ENCODE data around the gene ZNF609.

The ZNF609 gene

GRCh38 chr15:64530472-64530871, 70.1 kb downstream of the ZNF609 start:
- no peaks in the 10 kb centered on the region for H3K9me3 ChIP-seq (ENCODE audit: insufficient read depth, low read depth, low read length)
- H3K9ac ChIP-seq (ENCODE audit: low read depth, low read length): no peak overlapping the region
- H3K27ac ChIP-seq (ENCODE audit: low read length): no peak overlapping the region
- no peaks in the 10 kb centered on the region for H3K4me1 ChIP-seq (ENCODE audit: insufficient read depth, low read length)
- H3K36me3 ChIP-seq (ENCODE audit: insufficient read depth, low read depth, low read length): no peaks in the 10 kb centered on the region
- no peaks in the 10 kb centered on the region for H3K27me3 ChIP-seq (ENCODE audit: insufficient read depth, low read length)
- H3K4me3 ChIP-seq (ENCODE audit: low read length): no peak overlapping the region

DNA sequence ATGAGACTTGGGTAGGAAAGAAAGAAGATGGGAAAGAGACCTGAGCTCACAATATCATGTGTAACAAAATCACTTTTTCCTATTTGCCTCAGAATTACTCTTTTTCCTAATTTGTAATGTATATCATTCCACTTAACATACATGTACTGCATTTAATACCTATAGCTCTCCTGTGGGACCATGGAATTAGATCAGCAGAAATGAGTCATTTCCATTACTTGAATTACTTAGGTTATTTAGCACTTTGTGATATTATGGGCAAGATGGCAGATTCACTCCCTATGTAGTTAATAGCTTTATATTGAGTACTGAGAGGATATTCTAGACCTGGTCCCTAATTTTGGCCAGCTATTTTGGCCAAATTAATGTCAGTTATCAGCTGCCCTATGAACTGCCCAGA, 70.5 kb downstream of the ZNF609 start:
- H3K4me3 ChIP-seq (ENCODE audit: low read length): no peak overlapping the region
- H3K9me3 ChIP-seq (ENCODE audit: insufficient read depth, low read depth, low read length): no peaks in the 10 kb centered on the region
- H3K27me3 ChIP-seq (ENCODE audit: insufficient read depth, low read length): no peaks in the 10 kb centered on the region
- H3K4me1 ChIP-seq (ENCODE audit: insufficient read depth, low read length): no peaks in the 10 kb centered on the region
- no peak overlapping the region for H3K9ac ChIP-seq (ENCODE audit: low read depth, low read length)
- H3K36me3 ChIP-seq (ENCODE audit: insufficient read depth, low read depth, low read length): no peaks in the 10 kb centered on the region
- H3K27ac ChIP-seq (ENCODE audit: low read length): no peak overlapping the region

DNA sequence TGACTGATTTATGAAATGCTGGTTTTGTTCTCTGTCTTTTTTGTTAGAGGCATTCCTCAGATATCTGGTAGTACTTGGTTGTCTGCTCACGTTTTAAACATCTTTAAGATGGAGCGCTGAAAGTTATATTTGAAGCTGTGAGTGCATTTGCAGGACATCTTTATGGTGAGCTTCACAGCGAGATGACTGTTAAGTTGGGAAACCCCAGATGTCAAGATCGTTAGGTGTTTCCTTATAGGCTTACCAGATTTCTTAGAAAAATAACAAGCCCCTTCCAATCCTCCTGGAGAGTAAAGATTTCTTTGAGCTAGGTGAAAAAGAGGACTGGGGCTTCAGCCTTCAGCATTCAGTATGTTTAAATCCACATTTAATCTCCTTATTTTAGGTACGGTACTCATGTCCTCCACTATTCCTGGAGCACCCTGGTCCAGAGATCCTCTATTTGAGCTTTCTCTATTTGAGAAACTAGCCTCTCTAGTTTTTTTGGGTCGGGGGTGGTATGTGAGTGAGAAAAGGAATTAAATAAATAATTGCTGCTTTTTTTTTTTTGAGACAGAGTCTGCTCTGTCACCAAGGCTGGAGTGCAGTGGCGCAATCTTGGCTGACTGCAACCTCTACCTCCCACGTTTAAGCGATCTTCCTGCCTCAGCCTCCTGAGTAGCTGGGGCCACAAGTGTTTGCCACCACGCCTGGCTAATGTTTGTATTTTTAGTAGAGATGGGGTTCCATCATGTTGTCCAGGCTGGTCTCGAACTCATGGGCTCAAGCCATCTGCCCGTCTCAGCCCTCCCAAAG, 72.3 kb downstream of the ZNF609 start:
- H3K4me3 ChIP-seq (ENCODE audit: low read length): no peak overlapping the region
- no peaks in the 10 kb centered on the region for H3K9me3 ChIP-seq (ENCODE audit: insufficient read depth, low read depth, low read length)
- no peaks in the 10 kb centered on the region for H3K27me3 ChIP-seq (ENCODE audit: insufficient read depth, low read length)
- no peaks in the 10 kb centered on the region for H3K36me3 ChIP-seq (ENCODE audit: insufficient read depth, low read depth, low read length)
- H3K9ac ChIP-seq (ENCODE audit: low read depth, low read length): no peak overlapping the region
- H3K27ac ChIP-seq (ENCODE audit: low read length): no peak overlapping the region
- H3K4me1 ChIP-seq (ENCODE audit: insufficient read depth, low read length): no peaks in the 10 kb centered on the region

- no peak overlapping the region for H3K4me3 ChIP-seq (ENCODE audit: low read length)
- H3K9me3 ChIP-seq (ENCODE audit: insufficient read depth, low read depth, low read length): no peaks in the 10 kb centered on the region
- H3K4me1 ChIP-seq (ENCODE audit: insufficient read depth, low read length): no peaks in the 10 kb centered on the region
- no peaks in the 10 kb centered on the region for H3K36me3 ChIP-seq (ENCODE audit: insufficient read depth, low read depth, low read length)
- no peaks in the 10 kb centered on the region for H3K27me3 ChIP-seq (ENCODE audit: insufficient read depth, low read length)
- no peak overlapping the region for H3K9ac ChIP-seq (ENCODE audit: low read depth, low read length)
- H3K27ac ChIP-seq (ENCODE audit: low read length): no peak overlapping the region
These were observed 75.3 kb downstream of the ZNF609 start for GRCh38 chr15:64535460-64536243.

DNA sequence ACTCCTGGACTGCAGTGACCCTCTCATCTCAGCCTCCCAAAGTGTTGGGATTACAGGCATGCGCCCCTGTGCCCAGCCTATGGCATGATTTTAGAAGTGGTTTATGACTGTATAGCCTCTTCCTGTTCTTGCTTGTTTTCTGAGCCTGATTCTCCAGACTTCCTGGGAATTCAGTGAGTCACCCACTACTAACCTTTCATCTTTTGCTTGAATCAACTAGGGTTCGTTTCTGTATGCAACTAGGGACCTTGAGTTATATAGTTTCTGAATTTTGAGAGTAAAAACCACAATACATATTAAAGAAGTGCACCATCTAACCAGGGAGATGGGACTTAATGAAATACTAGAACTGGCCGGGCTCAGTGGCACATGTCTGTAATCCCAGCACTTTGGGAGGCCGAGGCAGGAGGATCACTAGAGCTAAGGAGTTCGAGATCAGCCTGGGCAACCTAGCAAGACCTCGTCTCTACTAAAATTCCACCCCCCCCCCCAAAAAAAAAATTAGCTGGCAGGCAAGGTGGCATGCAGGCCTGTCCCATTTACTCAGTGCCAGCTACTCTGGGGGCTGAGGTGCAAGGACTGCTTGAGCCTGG, 76.0 kb downstream of the ZNF609 start:
- H3K4me3 ChIP-seq (ENCODE audit: low read length): no peak overlapping the region
- no peaks in the 10 kb centered on the region for H3K9me3 ChIP-seq (ENCODE audit: insufficient read depth, low read depth, low read length)
- H3K9ac ChIP-seq (ENCODE audit: low read depth, low read length): no peak overlapping the region
- H3K27ac ChIP-seq (ENCODE audit: low read length): no peak overlapping the region
- H3K4me1 ChIP-seq (ENCODE audit: insufficient read depth, low read length): no peaks in the 10 kb centered on the region
- no peaks in the 10 kb centered on the region for H3K36me3 ChIP-seq (ENCODE audit: insufficient read depth, low read depth, low read length)
- no peaks in the 10 kb centered on the region for H3K27me3 ChIP-seq (ENCODE audit: insufficient read depth, low read length)

DNA sequence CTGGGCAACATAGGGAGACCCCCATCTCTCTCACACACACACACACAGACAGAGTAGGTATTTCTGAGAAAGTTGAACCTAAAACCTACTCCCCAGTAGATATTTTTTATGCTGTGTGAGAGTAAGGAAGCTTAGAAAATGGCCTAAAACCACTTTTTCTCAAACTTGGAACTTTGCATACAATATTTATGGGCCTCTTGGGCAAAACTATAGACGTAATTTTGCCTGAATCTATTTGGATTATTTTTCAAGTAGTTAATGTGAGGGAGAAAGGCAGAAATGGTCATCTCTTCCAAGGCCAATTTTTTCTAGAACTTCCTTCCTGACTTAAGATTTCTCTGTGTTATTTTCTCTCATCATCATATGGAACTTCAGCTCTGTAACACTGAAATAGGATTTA, 81.7 kb downstream of the ZNF609 start:
- H3K27ac ChIP-seq (ENCODE audit: low read length): no peak overlapping the region
- no peaks in the 10 kb centered on the region for H3K27me3 ChIP-seq (ENCODE audit: insufficient read depth, low read length)
- no peak overlapping the region; the same call in 1 of the 2 replicates for H3K9ac ChIP-seq (ENCODE audit: low read depth, low read length)
- no peaks in the 10 kb centered on the region for H3K36me3 ChIP-seq (ENCODE audit: insufficient read depth, low read depth, low read length)
- H3K4me1 ChIP-seq (ENCODE audit: insufficient read depth, low read length): no peaks in the 10 kb centered on the region
- no peak overlapping the region for H3K4me3 ChIP-seq (ENCODE audit: low read length)
- H3K9me3 ChIP-seq (ENCODE audit: insufficient read depth, low read depth, low read length): no peaks in the 10 kb centered on the region

- Histone ChIP-seq H3K27ac (ENCODE audit: low read length) (no peak overlapping the region), H3K36me3 (ENCODE audit: insufficient read depth, low read depth, low read length) (no peaks in the 10 kb centered on the region), H3K9me3 (ENCODE audit: insufficient read depth, low read depth, low read length) (no peaks in the 10 kb centered on the region), H3K27me3 (ENCODE audit: insufficient read depth, low read length) (no peaks in the 10 kb centered on the region), H3K4me3 (ENCODE audit: low read length) (no peak overlapping the region), H3K4me1 (ENCODE audit: insufficient read depth, low read length) (no peaks in the 10 kb centered on the region), H3K9ac (ENCODE audit: low read depth, low read length) (no peak overlapping the region)
These were observed 84.1 kb downstream of the ZNF609 start for GRCh38 chr15:64544450-64544849.

DNA sequence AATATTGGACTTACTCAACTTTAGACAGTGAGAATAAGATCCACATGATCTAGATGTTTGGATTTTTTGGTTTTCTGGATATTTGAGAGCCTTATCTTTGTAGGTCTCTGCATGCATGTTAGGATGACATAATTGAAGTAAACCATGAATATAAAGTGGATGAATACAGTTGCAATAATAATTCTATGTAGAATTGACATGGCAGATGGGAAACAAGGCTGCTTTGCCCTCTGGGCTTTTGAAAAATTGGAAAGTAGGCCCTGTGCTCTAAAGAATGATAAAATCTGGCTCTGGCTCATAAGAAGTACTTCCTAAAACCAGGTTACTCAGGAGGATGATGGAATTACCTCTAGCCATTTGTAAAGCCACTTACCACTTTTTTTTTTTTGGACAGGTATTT, 86.9 kb downstream of the ZNF609 start:
- H3K4me1 ChIP-seq (ENCODE audit: insufficient read depth, low read length): no peaks in the 10 kb centered on the region
- H3K9me3 ChIP-seq (ENCODE audit: insufficient read depth, low read depth, low read length): no peaks in the 10 kb centered on the region
- H3K4me3 ChIP-seq (ENCODE audit: low read length): no peak overlapping the region
- no peaks in the 10 kb centered on the region for H3K27me3 ChIP-seq (ENCODE audit: insufficient read depth, low read length)
- no peak overlapping the region for H3K27ac ChIP-seq (ENCODE audit: low read length)
- H3K9ac ChIP-seq (ENCODE audit: low read depth, low read length): no peak overlapping the region
- no peaks in the 10 kb centered on the region for H3K36me3 ChIP-seq (ENCODE audit: insufficient read depth, low read depth, low read length)

DNA sequence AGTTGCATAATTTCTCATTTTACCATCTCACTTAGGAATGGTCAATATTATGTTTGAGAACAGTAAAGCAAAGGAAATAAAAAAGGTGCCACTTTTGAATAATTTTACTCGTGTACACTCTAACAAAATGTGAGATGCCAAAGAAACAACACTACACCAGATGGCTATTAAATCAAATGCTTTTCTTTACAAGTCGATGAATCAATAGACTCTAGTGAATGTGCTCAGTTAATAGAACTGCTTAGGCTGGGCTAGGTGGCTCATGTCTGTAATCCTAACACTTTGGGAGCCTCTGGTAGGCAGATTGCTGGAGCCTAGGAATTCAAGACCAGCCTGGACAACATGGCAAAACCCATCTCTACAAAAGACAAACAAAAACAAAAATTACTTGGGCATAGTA, 87.9 kb downstream of the ZNF609 start:
- no peaks in the 10 kb centered on the region for H3K9me3 ChIP-seq (ENCODE audit: insufficient read depth, low read depth, low read length)
- no peaks in the 10 kb centered on the region for H3K27me3 ChIP-seq (ENCODE audit: insufficient read depth, low read length)
- no peaks in the 10 kb centered on the region for H3K4me1 ChIP-seq (ENCODE audit: insufficient read depth, low read length)
- H3K9ac ChIP-seq (ENCODE audit: low read depth, low read length): no peak overlapping the region
- H3K36me3 ChIP-seq (ENCODE audit: insufficient read depth, low read depth, low read length): no peaks in the 10 kb centered on the region
- H3K4me3 ChIP-seq (ENCODE audit: low read length): no peak overlapping the region
- no peak overlapping the region for H3K27ac ChIP-seq (ENCODE audit: low read length)

- Histone ChIP-seq H3K4me3 (ENCODE audit: low read length) (no peak overlapping the region), H3K27me3 (ENCODE audit: insufficient read depth, low read length) (no peaks in the 10 kb centered on the region), H3K9me3 (ENCODE audit: insufficient read depth, low read depth, low read length) (no peaks in the 10 kb centered on the region), H3K9ac (ENCODE audit: low read depth, low read length) (no peak overlapping the region), H3K4me1 (ENCODE audit: insufficient read depth, low read length) (no peaks in the 10 kb centered on the region), H3K27ac (ENCODE audit: low read length) (no peak overlapping the region), H3K36me3 (ENCODE audit: insufficient read depth, low read depth, low read length) (no peaks in the 10 kb centered on the region)
These were observed 89.5 kb downstream of the ZNF609 start for GRCh38 chr15:64549860-64550259.

DNA sequence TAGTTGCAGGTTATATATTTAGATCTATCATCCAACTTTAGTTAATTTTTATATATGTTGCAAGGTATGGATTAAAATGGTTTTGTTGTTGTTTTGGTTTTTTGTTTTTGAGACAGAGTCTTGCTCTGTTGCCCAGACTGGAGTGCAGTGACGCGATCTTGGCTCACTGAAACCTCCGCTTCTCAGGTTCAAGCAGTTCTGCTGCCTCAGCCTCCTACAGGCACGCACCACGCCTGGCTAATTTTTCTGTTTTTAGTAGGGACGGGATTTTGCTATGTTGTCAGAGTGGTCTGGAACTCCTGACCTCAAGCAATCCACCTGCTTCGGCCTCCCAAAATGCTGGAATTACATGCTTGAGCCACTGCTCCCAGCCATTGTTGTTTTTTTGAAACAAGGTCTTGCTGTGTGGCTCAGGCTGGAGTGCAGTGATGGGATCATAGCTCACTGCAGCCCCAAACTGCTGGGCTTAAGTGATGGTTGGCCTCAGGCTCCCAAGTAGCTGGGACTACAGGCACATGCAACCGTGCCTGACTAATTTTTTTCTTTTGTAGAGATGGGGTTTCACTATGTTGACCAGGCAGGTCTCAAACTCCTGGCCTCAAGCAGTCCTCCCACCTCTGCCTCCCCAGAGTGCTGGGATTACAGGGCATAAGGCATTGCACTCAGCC, 92.0 kb downstream of the ZNF609 start:
- H3K27ac ChIP-seq (ENCODE audit: low read length): no peak overlapping the region
- no peak overlapping the region for H3K4me3 ChIP-seq (ENCODE audit: low read length)

More for the DNA sequence above, 92.0 kb downstream of the ZNF609 start:
- Histone ChIP-seq H3K36me3 (ENCODE audit: insufficient read depth, low read depth, low read length) (no peaks in the 10 kb centered on the region), H3K9me3 (ENCODE audit: insufficient read depth, low read depth, low read length) (no peaks in the 10 kb centered on the region), H3K27me3 (ENCODE audit: insufficient read depth, low read length) (no peaks in the 10 kb centered on the region), H3K9ac (ENCODE audit: low read depth, low read length) (no peak overlapping the region), H3K4me1 (ENCODE audit: insufficient read depth, low read length) (no peaks in the 10 kb centered on the region)
